ENCODE data around the gene RAB10. TPM values are rescaled to one million over a fixed set of nuclear protein-coding genes. Genes with fewer than 3 reads are reported as not detected.

The RAB10 gene
- total and polyA plus RNA-seq, 2 of the 13 experiments (the other 11 are each of a cell fraction or from before 2014, with no cell fraction given) = 48.2 to 120 TPM

DNA sequence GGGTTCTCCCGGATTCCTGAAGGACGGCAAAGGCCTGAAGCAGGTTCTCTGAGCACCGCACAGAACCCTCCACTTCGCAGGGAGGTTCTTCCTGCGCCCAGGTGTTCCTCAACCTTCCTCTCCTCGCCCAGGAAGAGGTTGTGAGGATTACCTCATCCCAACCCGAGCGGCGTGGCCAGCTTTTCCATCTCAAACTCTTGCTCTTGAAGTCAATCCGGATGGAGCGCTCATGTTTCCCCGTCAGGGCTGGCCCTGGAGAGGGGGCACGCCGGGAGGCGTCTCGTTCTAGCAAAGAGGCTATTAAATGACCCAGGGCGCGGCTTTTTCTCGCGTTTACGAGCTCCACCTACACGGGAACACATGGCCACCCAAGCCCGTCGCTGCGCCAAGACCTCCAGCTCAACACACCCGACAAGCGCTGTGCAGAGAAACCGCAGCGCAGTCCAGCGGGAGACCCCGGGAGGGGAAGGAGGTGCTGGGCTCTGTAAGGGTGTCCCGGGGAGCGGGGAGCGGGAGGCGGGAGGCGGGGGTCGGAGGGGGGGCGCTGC, 540 bp upstream of the RAB10 start (continued):
- TF ChIP-seq, protein P1, sequence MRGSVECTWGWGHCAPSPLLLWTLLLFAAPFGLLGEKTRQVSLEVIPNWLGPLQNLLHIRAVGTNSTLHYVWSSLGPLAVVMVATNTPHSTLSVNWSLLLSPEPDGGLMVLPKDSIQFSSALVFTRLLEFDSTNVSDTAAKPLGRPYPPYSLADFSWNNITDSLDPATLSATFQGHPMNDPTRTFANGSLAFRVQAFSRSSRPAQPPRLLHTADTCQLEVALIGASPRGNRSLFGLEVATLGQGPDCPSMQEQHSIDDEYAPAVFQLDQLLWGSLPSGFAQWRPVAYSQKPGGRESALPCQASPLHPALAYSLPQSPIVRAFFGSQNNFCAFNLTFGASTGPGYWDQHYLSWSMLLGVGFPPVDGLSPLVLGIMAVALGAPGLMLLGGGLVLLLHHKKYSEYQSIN (CRISPR knock-in tag; IDR thresholded peaks at IDR 0.05; ENCODE audit: borderline replicate concordance) = no peak
- TF ChIP-seq, protein P2, sequence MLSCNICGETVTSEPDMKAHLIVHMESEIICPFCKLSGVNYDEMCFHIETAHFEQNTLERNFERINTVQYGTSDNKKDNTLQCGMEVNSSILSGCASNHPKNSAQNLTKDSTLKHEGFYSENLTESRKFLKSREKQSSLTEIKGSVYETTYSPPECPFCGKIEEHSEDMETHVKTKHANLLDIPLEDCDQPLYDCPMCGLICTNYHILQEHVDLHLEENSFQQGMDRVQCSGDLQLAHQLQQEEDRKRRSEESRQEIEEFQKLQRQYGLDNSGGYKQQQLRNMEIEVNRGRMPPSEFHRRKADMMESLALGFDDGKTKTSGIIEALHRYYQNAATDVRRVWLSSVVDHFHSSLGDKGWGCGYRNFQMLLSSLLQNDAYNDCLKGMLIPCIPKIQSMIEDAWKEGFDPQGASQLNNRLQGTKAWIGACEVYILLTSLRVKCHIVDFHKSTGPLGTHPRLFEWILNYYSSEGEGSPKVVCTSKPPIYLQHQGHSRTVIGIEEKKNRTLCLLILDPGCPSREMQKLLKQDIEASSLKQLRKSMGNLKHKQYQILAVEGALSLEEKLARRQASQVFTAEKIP (CRISPR knock-in tag; IDR thresholded peaks at IDR 0.05; ENCODE audit: borderline replicate concordance) = no peak
- TF ChIP-seq NFIC (IDR thresholded peaks at IDR 0.05; ENCODE audit: low read length) (no peak), ZC3H13 (CRISPR knock-in tag; IDR thresholded peaks at IDR 0.05) (peak; percentile 10), KDM5A (IDR thresholded peaks at IDR 0.05; ENCODE audit: borderline replicate concordance, low read length) (no peak; the same call in 1 of the 2 replicates), ZZZ3 (CRISPR knock-in tag; IDR thresholded peaks at IDR 0.05; ENCODE audit: borderline replicate concordance) (no peak; the same call in 1 of the 2 replicates), ZNF83 (CRISPR knock-in tag; IDR thresholded peaks at IDR 0.05; ENCODE audit: borderline replicate concordance) (no peak), ZNF230 (CRISPR knock-in tag; IDR thresholded peaks at IDR 0.05) (no peak), CEBPB (IDR thresholded peaks at IDR 0.05; ENCODE audit: borderline replicate concordance, low read depth, low read length) (no peak), ZNF772 (CRISPR knock-in tag; IDR thresholded peaks at IDR 0.05) (no peak), IRF2 (CRISPR knock-in tag; IDR thresholded peaks at IDR 0.05) (peak; percentile 38; the same call in 1 of the 2 replicates), ZSCAN22 (CRISPR knock-in tag; IDR thresholded peaks at IDR 0.05) (no peak), ZNF879 (CRISPR knock-in tag; IDR thresholded peaks at IDR 0.05) (peak; percentile 51), ZNF274 (CRISPR knock-in tag; IDR thresholded peaks at IDR 0.05) (no peak), KLF9 (CRISPR knock-in tag; IDR thresholded peaks at IDR 0.05; ENCODE audit: low read depth) (no peak)
- TF ChIP-seq, protein P3, sequence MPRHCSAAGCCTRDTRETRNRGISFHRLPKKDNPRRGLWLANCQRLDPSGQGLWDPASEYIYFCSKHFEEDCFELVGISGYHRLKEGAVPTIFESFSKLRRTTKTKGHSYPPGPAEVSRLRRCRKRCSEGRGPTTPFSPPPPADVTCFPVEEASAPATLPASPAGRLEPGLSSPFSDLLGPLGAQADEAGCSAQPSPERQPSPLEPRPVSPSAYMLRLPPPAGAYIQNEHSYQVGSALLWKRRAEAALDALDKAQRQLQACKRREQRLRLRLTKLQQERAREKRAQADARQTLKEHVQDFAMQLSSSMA (CRISPR knock-in tag; IDR thresholded peaks at IDR 0.05) = no peak; the same call in 1 of the 2 replicates
- TF ChIP-seq, protein P4, sequence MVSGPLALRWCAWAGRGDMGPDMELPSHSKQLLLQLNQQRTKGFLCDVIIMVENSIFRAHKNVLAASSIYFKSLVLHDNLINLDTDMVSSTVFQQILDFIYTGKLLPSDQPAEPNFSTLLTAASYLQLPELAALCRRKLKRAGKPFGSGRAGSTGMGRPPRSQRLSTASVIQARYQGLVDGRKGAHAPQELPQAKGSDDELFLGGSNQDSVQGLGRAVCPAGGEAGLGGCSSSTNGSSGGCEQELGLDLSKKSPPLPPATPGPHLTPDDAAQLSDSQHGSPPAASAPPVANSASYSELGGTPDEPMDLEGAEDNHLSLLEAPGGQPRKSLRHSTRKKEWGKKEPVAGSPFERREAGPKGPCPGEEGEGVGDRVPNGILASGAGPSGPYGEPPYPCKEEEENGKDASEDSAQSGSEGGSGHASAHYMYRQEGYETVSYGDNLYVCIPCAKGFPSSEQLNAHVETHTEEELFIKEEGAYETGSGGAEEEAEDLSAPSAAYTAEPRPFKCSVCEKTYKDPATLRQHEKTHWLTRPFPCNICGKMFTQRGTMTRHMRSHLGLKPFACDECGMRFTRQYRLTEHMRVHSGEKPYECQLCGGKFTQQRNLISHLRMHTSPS (CRISPR knock-in tag; IDR thresholded peaks at IDR 0.05; ENCODE audit: low read depth) = no peak
- TF ChIP-seq, protein P5, sequence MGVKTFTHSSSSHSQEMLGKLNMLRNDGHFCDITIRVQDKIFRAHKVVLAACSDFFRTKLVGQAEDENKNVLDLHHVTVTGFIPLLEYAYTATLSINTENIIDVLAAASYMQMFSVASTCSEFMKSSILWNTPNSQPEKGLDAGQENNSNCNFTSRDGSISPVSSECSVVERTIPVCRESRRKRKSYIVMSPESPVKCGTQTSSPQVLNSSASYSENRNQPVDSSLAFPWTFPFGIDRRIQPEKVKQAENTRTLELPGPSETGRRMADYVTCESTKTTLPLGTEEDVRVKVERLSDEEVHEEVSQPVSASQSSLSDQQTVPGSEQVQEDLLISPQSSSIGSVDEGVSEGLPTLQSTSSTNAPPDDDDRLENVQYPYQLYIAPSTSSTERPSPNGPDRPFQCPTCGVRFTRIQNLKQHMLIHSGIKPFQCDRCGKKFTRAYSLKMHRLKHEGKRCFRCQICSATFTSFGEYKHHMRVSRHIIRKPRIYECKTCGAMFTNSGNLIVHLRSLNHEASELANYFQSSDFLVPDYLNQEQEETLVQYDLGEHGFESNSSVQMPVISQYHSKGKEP (CRISPR knock-in tag; IDR thresholded peaks at IDR 0.05) = no peak
- TF ChIP-seq, protein P6, sequence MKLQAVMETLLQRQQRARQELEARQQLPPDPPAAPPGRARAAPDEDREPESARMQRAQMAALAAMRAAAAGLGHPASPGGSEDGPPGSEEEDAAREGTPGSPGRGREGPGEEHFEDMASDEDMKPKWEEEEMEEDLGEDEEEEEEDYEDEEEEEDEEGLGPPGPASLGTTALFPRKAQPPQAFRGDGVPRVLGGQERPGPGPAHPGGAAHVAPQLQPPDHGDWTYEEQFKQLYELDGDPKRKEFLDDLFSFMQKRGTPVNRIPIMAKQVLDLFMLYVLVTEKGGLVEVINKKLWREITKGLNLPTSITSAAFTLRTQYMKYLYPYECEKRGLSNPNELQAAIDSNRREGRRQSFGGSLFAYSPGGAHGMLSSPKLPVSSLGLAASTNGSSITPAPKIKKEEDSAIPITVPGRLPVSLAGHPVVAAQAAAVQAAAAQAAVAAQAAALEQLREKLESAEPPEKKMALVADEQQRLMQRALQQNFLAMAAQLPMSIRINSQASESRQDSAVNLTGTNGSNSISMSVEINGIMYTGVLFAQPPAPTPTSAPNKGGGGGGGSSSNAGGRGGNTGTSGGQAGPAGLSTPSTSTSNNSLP (IDR thresholded peaks at IDR 0.05; ENCODE audit: low read depth, low read length) = 0 out of 2 replicates have a peak, but pooled peaks have one; percentile 3
- TF ChIP-seq, protein P7, sequence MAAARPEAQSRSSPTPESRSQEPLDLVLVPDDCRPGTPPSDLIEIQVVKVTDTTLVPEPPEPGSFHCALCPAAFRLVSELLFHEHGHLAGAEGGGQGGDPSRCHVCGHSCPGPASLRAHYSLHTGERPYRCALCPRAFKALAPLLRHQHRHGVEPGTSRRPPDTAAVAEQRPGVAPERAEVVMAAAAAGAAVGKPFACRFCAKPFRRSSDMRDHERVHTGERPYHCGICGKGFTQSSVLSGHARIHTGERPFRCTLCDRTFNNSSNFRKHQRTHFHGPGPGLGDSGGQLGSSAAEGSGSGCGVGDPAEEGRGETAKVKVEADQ (CRISPR knock-in tag; IDR thresholded peaks at IDR 0.05; ENCODE audit: borderline replicate concordance) = no peak

Data from HepG2 (cell line).